ENCODE results near the gene FBXO41. TPM values are rescaled to one million over a fixed set of nuclear protein-coding genes. Genes with fewer than 3 reads are reported as not detected.

Gene FBXO41
- total RNA-seq = 2.5 and 3.0 TPM in 2 replicates

GRCh38 chr2:73284296-73285158, at the start of gene FBXO41:
Gene FBXO41, minus strand, starts transcription at chr2:73284478. Its CDS starts 14,848 bp downstream, at chr2:73269630.

GRCh38 chr2:73293534-73294171, 9.4 kb upstream of the FBXO41 start, which contains the start of gene EGR4:
Gene EGR4, minus strand, starts transcription at chr2:73293548. Its CDS starts 231 bp downstream, at chr2:73293317.

GRCh38 chr2:73233932-73234832, 50.1 kb downstream of the FBXO41 start, which contains the start of gene CCT7:
Gene CCT7, plus strand, starts transcription at chr2:73234308. Its CDS starts 71 bp downstream, at chr2:73234379.

GRCh38 chr2:73233154-73233931, 50.9 kb downstream of the FBXO41 start, which contains the start of gene PRADC1:
Gene PRADC1, minus strand, starts transcription at chr2:73233239. Its CDS starts 79 bp downstream, at chr2:73233160.

GRCh38 chr2:73214120-73215035, 69.9 kb downstream of the FBXO41 start, which contains the start of gene SMYD5:
Gene SMYD5, plus strand, starts transcription at chr2:73214245. Its CDS starts 22 bp downstream, at chr2:73214267.

Other genes with a start within 250 kb of the FBXO41 start
- gene SFXN5, start 212.8 kb downstream of the FBXO41 start, total RNA-seq = 10.7 and 16.4 TPM in 2 replicates
- gene RAB11FIP5, start 171.5 kb downstream of the FBXO41 start, total RNA-seq = 28.0 and 29.0 TPM in 2 replicates
- gene NOTO, start 81.9 kb downstream of the FBXO41 start, total RNA-seq = 0.16 TPM in 1 of 2 replicates, not detected in the other
- gene SMYD5, start 70.2 kb downstream of the FBXO41 start, total RNA-seq = 6.6 and 21.3 TPM in 2 replicates
- gene PRADC1, start 51.2 kb downstream of the FBXO41 start, total RNA-seq = 12.1 and 26.4 TPM in 2 replicates
- gene CCT7, start 50.2 kb downstream of the FBXO41 start, total RNA-seq = 246 and 405 TPM in 2 replicates
- not detected in 2 replicates for gene EGR4, start 9.1 kb upstream of the FBXO41 start, total RNA-seq
- 12.9 and 16.7 TPM in 2 replicates for gene ALMS1, start 101.4 kb upstream of the FBXO41 start, total RNA-seq

Data from epithelial cell of alveolus of lung (primary cell).